Upper lobe of left lung (tissue), 6 donors: ENCODE measurements around the gene CCNK. TPM values are rescaled to one million over a fixed set of nuclear protein-coding genes. Genes with fewer than 3 reads are reported as not detected.

Experiments used
- ATAC-seq, 2 donors: fragments of 200-7000 bp; cut with Tn5 transposase; one replicate each; pipeline ENCODE4 v1.9.1; 2022; ENCODE audit warnings: mild to moderate bottlenecking in 2 of 2, moderate library complexity in 2 of 2; ENCODE audit not compliant: low FRiP score in 2 of 2
- DNase-seq, 2 donors: peaks; one replicate each; pipeline ENCODE4 v3.0.0-alpha.2; 2019 to 2020
- H3K27ac ChIP-seq, 4 donors: fragments of 200-600 bp; sonication (generic); one replicate each; pipeline ENCODE4 v1.5.1; 2016 to 2019
- H3K27me3 ChIP-seq, 4 donors: fragments of 200-600 bp; sonication (generic); one replicate each; pipeline ENCODE4 v1.5.1; 2017 to 2019
- H3K36me3 ChIP-seq, 4 donors: fragments of 200-600 bp; sonication (generic); one replicate each; pipeline ENCODE4 v1.5.1; 2016 to 2019
- H3K4me1 ChIP-seq, 4 donors: fragments of 200-600 bp; sonication (generic); one replicate each; pipeline ENCODE4 v1.5.1; 2018 to 2019
- H3K4me3 ChIP-seq, 4 donors: fragments of 200-600 bp; sonication (generic); one replicate each; pipeline ENCODE4 v1.5.1; 2017 to 2019; ENCODE audit warnings: mild to moderate bottlenecking in 2 of 4, moderate library complexity in 1 of 4
- H3K9me3 ChIP-seq, 4 donors: fragments of 200-600 bp; sonication (generic); one replicate each; pipeline ENCODE4 v1.5.1; 2018 to 2019
- EP300 ChIP-seq, 4 donors: sonication (generic); formaldehyde crosslinking; IDR thresholded peaks; one replicate each; pipeline ENCODE4 v1.5.1; 2017; ENCODE audit warnings: antibody characterized with exemption in 4 of 4, control low read depth in 2 of 4
- POLR2A ChIP-seq, 4 donors: fragments of 450-650 bp; IDR thresholded peaks; one replicate each; pipeline ENCODE4 v1.5.1; 2016 to 2017; ENCODE audit warnings: antibody characterized with exemption in 4 of 4, mild to moderate bottlenecking in 2 of 4
- POLR2AphosphoS5 ChIP-seq, 2 donors: sonication (generic); formaldehyde crosslinking; IDR thresholded peaks; one replicate each; pipeline ENCODE4 v1.5.1; 2017; ENCODE audit warnings: antibody characterized with exemption in 2 of 2
- WGBS, 2 donors: methylation state at CpG; one replicate each; pipeline ENCODE4 v1.1.5; 2017 to 2018; 5-methylcytosine and 5-hydroxymethylcytosine counted together
- total RNA-seq, 6 donors: library from RNA; depleted of rRNA in 4 of 6; stranded (reverse); fragments of >200 nt in 4 of 6; gene quantifications; one replicate each; pipeline versions ENCODE4 v1.1.0 to v1.2.1, GENCODE V29; 2016 to 2021
- TF ChIP-seq, protein P1 (sequence below), 6 experiments: fragments of 450-650 bp in 4 of 6; fragments of 200-600 bp in 2 of 6; sonication (generic) in 2 of 6; IDR thresholded peaks; one replicate each; pipeline ENCODE4 v1.5.1; 2016 to 2019; ENCODE audit warnings: antibody characterized with exemption in 6 of 6
- donor health status: DM: no; HTN: no; CAD: no; lungs with moderate emphysema.
- donor health status: DM: no; HTN: yes; CAD: no; lungs with severe emphysema.

The CCNK gene
- total RNA-seq, 6 donors from 2014 or later, result 29.8 to 51.1 (median 44.0) TPM

- no peaks in the 10 kb centered on the region for H3K27me3 ChIP-seq
- H3K4me3 ChIP-seq, result no peak overlapping the region
- TF ChIP-seq, protein P1, sequence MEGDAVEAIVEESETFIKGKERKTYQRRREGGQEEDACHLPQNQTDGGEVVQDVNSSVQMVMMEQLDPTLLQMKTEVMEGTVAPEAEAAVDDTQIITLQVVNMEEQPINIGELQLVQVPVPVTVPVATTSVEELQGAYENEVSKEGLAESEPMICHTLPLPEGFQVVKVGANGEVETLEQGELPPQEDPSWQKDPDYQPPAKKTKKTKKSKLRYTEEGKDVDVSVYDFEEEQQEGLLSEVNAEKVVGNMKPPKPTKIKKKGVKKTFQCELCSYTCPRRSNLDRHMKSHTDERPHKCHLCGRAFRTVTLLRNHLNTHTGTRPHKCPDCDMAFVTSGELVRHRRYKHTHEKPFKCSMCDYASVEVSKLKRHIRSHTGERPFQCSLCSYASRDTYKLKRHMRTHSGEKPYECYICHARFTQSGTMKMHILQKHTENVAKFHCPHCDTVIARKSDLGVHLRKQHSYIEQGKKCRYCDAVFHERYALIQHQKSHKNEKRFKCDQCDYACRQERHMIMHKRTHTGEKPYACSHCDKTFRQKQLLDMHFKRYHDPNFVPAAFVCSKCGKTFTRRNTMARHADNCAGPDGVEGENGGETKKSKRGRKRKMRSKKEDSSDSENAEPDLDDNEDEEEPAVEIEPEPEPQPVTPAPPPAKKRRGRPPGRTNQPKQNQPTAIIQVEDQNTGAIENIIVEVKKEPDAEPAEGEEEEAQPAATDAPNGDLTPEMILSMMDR (IDR thresholded peaks at IDR 0.05), result no peak
- no peak for TF ChIP-seq POLR2A (IDR thresholded peaks at IDR 0.05)
- TF ChIP-seq POLR2AphosphoS5 (IDR thresholded peaks at IDR 0.05), result no peak
- TF ChIP-seq EP300 (IDR thresholded peaks at IDR 0.05), result no peak
- 92% methylated on average over 7 of the region's 7 CpGs for WGBS, 2 donors
- H3K9me3 ChIP-seq, result no peaks in the 10 kb centered on the region
- no peak overlapping the region for H3K27ac ChIP-seq
- no peak for ATAC-seq
- peaks cover 9 to 82% (median 35%) of the 10 kb centered on the region in 4 donors for H3K36me3 ChIP-seq
- no peak for DNase-seq
- H3K4me1 ChIP-seq, result no peaks in the 10 kb centered on the region
Measured at GRCh38 chr14:99445931-99446330, 35.3 kb upstream of the CCNK start.

DNA sequence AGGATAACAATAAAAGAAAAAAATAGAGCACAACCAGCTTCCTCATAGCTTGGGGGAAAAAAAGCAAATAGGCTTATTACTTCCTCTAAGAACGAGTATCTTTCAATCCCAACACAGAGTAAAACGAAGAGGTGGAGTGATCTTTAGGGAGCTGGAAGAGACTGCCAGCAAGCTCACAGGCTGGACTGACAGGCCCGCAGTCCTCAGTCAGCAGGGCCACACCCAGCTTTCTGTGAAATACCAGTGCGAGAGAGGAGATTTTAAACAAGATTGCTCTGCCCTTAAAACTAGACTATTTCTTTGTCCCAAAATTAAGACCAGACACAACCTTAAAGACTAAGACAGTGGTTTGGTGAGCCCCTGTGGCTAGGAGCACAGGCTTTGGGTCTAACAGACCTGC, 33.5 kb upstream of the CCNK start:
- ATAC-seq (no peak), DNase-seq (no peak)
- Histone ChIP-seq H3K4me1 (no peaks in the 10 kb centered on the region), H3K27me3 (no peaks in the 10 kb centered on the region), H3K36me3 (peaks cover 9 to 81% (median 30%) of the 10 kb centered on the region in 4 donors), H3K4me3 (no peak overlapping the region), H3K27ac (no peak overlapping the region), H3K9me3 (no peaks in the 10 kb centered on the region)
- WGBS, 2 donors, result 64 to 85% methylated on average over 4 of the region's 4 CpGs
- TF ChIP-seq POLR2AphosphoS5 (IDR thresholded peaks at IDR 0.05), result no peak
- TF ChIP-seq, protein P1 (IDR thresholded peaks at IDR 0.05), result no peak
- no peak for TF ChIP-seq POLR2A (IDR thresholded peaks at IDR 0.05)
- TF ChIP-seq EP300 (IDR thresholded peaks at IDR 0.05), result no peak

GRCh38 chr14:99450266-99450665, 30.9 kb upstream of the CCNK start:
- Histone ChIP-seq H3K4me1 (no peaks in the 10 kb centered on the region), H3K36me3 (peaks cover 9 to 92% (median 29%) of the 10 kb centered on the region in 4 donors), H3K9me3 (no peaks in the 10 kb centered on the region), H3K27ac (no peak overlapping the region), H3K27me3 (no peaks in the 10 kb centered on the region), H3K4me3 (no peak overlapping the region)
- DNase-seq (no peak), ATAC-seq (no peak)
- no peak for TF ChIP-seq EP300 (IDR thresholded peaks at IDR 0.05)
- no peak for TF ChIP-seq POLR2A (IDR thresholded peaks at IDR 0.05)
- TF ChIP-seq, protein P1 (IDR thresholded peaks at IDR 0.05), result no peak
- no peak for TF ChIP-seq POLR2AphosphoS5 (IDR thresholded peaks at IDR 0.05)
- WGBS, 2 donors, result 90 to 91% methylated on average over 3 of the region's 3 CpGs

GRCh38 chr14:99451234-99451633, 30.0 kb upstream of the CCNK start:
- no peaks in the 10 kb centered on the region for H3K9me3 ChIP-seq
- H3K36me3 ChIP-seq, result peaks cover 9 to 91% (median 34%) of the 10 kb centered on the region in 4 donors
- WGBS, 2 donors, result 95 to 99% methylated on average over 5 of the region's 5 CpGs
- TF ChIP-seq EP300 (IDR thresholded peaks at IDR 0.05) (no peak), POLR2A (IDR thresholded peaks at IDR 0.05) (no peak), POLR2AphosphoS5 (IDR thresholded peaks at IDR 0.05) (no peak)
- TF ChIP-seq, protein P1 (IDR thresholded peaks at IDR 0.05), result no peak
- no peak overlapping the region for H3K4me3 ChIP-seq
- H3K27me3 ChIP-seq, result no peaks in the 10 kb centered on the region
- no peak overlapping the region for H3K27ac ChIP-seq
- no peaks in the 10 kb centered on the region for H3K4me1 ChIP-seq
- DNase-seq (no peak), ATAC-seq (no peak)

GRCh38 chr14:99452968-99453367, 28.2 kb upstream of the CCNK start:
- Histone ChIP-seq H3K9me3 (no peaks in the 10 kb centered on the region), H3K27ac (no peak overlapping the region), H3K27me3 (no peaks in the 10 kb centered on the region), H3K36me3 (peaks cover 18 to 91% (median 31%) of the 10 kb centered on the region in 4 donors), H3K4me1 (no peaks in the 10 kb centered on the region), H3K4me3 (no peak overlapping the region)
- 79 to 80% methylated on average over 4 of the region's 4 CpGs for WGBS, 2 donors
- ATAC-seq (no peak), DNase-seq (no peak)
- no peak for TF ChIP-seq POLR2A (IDR thresholded peaks at IDR 0.05)
- no peak for TF ChIP-seq POLR2AphosphoS5 (IDR thresholded peaks at IDR 0.05)
- no peak for TF ChIP-seq EP300 (IDR thresholded peaks at IDR 0.05)
- TF ChIP-seq, protein P1 (IDR thresholded peaks at IDR 0.05), result no peak
